ENCODE measurements around the gene RNMT.

DNA sequence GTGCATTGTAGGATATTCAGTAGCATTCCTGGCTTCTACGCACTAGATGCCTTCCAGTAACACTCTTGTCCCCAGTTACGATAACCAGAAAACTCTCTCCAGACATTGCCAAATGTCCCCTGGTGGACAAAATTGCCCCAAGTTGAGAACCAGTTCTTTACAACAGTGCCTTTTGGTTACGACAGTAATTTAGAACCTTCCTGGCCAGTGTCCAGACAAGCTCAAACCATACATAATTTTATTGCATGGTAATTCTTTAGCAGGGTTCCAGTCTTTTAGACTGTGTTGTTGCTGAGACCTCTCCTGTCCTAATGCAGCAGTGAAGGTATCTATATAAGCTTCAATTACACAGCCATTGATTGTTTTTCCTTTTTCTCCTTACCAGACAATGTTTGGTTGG is 20.2 kb downstream of the RNMT start:
- TF ChIP-seq POLR2AphosphoS5 (IDR thresholded peaks at IDR 0.05) (no peak), POLR2A (IDR thresholded peaks at IDR 0.05) (no peak), EP300 (IDR thresholded peaks at IDR 0.05) (no peak)
- TF ChIP-seq, protein P1, sequence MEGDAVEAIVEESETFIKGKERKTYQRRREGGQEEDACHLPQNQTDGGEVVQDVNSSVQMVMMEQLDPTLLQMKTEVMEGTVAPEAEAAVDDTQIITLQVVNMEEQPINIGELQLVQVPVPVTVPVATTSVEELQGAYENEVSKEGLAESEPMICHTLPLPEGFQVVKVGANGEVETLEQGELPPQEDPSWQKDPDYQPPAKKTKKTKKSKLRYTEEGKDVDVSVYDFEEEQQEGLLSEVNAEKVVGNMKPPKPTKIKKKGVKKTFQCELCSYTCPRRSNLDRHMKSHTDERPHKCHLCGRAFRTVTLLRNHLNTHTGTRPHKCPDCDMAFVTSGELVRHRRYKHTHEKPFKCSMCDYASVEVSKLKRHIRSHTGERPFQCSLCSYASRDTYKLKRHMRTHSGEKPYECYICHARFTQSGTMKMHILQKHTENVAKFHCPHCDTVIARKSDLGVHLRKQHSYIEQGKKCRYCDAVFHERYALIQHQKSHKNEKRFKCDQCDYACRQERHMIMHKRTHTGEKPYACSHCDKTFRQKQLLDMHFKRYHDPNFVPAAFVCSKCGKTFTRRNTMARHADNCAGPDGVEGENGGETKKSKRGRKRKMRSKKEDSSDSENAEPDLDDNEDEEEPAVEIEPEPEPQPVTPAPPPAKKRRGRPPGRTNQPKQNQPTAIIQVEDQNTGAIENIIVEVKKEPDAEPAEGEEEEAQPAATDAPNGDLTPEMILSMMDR (IDR thresholded peaks at IDR 0.05), result no peak

Data from stomach (tissue), 4 donors.